Activated T-cell treated with anti-CD3 and anti-CD28 coated beads, Interleukin-2, amount 50 U/mL, for 24 hours (primary cell): Measurements from ENCODE around the gene KCNG2.
A peak's percentile ranks its signal among the peaks of the same experiment; 100 is the strongest.

ENCODE experiments used
- DNase-seq: peaks from one replicate; pipeline ENCODE4 v3.0.0-alpha.2; 2020
- H3K27ac Mint-ChIP-seq: 2 replicates; pipeline ENCODE4 v1.8.0; 2020; ENCODE audit warnings: mild to moderate bottlenecking, mixed read lengths
- H3K27me3 Mint-ChIP-seq: 2 replicates; pipeline ENCODE4 v1.8.0; 2020; ENCODE audit warnings: mixed read lengths
- H3K36me3 Mint-ChIP-seq: 2 replicates; pipeline ENCODE4 v1.8.0; 2020; ENCODE audit warnings: low read depth, mixed read lengths
- H3K4me1 Mint-ChIP-seq: 2 replicates; pipeline ENCODE4 v1.8.0; 2020; ENCODE audit warnings: low read depth, mixed read lengths
- H3K4me3 Mint-ChIP-seq: 2 replicates; pipeline ENCODE4 v1.8.0; 2020; ENCODE audit warnings: mild to moderate bottlenecking, moderate library complexity, mixed read lengths
- H3K9me3 Mint-ChIP-seq: 2 replicates; pipeline ENCODE4 v1.8.0; 2020; ENCODE audit warnings: mixed read lengths

Gene KCNG2

DNA sequence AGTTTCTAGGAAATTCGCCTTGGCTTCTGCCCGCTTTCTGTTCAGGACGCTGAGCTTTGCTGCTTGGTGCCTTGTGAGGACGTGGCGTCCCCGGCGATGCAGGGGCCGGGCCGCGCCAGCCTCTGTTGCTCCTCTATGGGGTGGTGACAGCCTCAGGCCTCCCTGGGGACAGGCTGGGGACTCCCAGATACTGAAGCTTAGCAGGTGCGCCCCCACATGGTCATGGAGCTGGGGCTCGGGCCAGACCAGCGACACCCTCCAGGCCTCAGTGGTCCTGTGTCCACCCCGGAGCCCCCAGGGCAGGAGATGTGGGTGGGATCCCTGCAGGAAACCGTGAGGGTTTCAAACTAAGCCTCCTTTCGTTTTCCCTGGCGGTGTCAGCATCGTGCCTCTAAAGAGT lies 29.2 kb downstream of the KCNG2 start:
- Mint-ChIP-seq H3K9me3 (no peaks in the 10 kb centered on the region), H3K4me3 (no peak overlapping the region), H3K4me1 (no peaks in the 10 kb centered on the region), H3K27ac (no peak overlapping the region), H3K36me3 (no peaks in the 10 kb centered on the region), H3K27me3 (no peaks in the 10 kb centered on the region)
- no peak for DNase-seq

DNA sequence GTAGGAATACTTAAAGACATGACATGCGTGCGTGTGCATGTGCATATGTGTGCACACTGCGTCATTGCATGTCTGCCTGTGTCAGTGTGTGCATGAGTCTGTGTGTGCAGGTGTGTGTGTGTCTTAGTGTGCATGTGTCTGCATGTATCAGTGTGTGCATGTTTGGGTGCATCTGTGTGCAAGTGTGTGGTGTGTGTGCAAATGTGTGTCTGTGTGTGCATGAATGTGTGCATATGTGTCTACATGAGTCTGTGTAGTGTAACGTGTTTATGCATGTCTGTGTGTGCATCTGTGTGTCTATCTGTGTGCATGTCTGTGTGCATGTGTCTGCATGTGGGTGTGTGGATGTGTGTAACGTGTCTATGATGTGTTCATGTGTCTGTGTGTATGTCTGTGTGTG lies 30.5 kb downstream of the KCNG2 start:
- H3K36me3 Mint-ChIP-seq: no peaks in the 10 kb centered on the region
- no peak overlapping the region for H3K4me3 Mint-ChIP-seq
- peaks cover under 1% of the 10 kb centered on the region for H3K27me3 Mint-ChIP-seq
- no peaks in the 10 kb centered on the region for H3K4me1 Mint-ChIP-seq
- no peak overlapping the region for H3K27ac Mint-ChIP-seq
- DNase-seq: no peak
- H3K9me3 Mint-ChIP-seq: no peaks in the 10 kb centered on the region

DNA sequence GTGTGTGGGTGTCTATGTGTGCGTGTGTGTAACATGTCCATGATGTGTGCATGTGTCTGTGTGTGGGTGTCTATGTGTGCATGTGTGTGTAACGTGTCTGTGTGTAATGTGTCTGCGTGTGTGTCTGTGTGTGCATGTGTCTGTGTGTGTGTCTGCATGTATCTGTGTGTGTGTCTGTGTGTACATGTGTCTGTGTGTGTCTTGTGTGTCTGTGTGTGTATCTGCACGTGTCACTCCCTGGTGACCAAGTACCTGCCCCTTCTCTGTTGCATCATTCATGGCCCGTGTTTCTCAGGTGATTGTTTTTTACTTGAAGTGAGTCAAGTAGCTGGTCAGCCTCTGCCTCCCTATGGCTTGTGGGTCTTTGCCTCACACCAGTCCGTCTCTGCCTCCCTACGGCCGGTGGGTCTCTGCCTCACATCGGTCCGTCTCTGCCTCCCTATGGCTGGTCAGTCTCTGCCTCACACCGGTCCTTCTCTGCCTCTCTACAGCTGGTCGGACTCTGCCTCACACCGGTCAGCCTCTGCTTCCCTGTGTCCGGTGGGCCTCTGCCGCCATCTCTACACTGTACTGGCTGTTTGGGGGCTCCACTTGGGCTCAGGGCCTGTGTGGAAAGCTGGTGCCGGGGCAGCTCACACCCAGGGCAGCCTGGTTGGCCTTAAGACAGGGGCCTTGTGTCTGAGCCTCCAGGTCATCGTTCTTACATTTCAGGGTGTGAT lies 31.6 kb downstream of the KCNG2 start:
- no peaks in the 10 kb centered on the region for H3K4me1 Mint-ChIP-seq
- no peaks in the 10 kb centered on the region for H3K9me3 Mint-ChIP-seq
- no peak overlapping the region for H3K4me3 Mint-ChIP-seq
- H3K27me3 Mint-ChIP-seq: peaks cover 11% of the 10 kb centered on the region
- H3K36me3 Mint-ChIP-seq: no peaks in the 10 kb centered on the region
- no peak for DNase-seq
- no peak overlapping the region for H3K27ac Mint-ChIP-seq

DNA sequence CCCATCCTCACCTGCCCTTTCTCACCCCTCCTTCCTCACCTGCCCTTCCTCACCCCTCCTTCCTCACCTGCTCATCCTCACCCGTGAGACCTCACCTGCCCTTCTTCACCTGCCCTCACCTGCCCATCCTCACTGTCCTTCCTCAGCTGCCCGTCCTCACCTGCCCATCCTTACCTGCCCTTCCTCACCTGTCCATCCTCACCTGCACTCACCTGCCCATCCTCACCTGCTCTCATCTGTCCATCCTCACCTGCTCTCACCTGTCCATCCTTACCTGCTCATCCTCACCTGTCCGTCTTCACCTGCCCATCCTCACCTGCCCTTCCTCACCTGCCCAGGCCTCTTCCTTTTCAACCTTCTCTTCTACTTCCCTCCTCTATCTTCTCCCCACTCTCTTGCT lies 34.4 kb downstream of the KCNG2 start:
- H3K9me3 Mint-ChIP-seq: no peaks in the 10 kb centered on the region
- no peak overlapping the region for H3K27ac Mint-ChIP-seq
- H3K4me1 Mint-ChIP-seq: no peaks in the 10 kb centered on the region
- H3K36me3 Mint-ChIP-seq: no peaks in the 10 kb centered on the region
- no peak overlapping the region for H3K4me3 Mint-ChIP-seq
- no peak for DNase-seq
- peaks cover 38% of the 10 kb centered on the region for H3K27me3 Mint-ChIP-seq

DNA sequence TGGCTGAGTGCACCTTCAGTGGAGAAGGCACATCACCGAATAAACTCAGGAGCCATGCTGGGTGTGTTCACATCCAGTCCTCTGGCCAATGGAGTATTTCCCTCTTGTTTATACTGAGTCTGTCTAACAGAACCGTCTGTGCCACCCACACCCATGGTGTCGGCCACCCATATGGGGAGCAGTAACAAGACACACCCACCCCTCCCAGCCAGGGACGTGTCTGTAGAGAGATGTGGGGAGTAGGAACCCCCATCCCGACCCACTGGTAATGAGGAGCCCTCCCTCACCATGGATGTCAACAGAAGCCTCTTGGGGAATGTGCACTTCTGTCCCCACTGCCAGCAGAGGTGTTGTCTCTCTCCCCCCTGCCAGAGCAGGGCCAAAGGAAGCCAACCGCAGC lies 37.1 kb downstream of the KCNG2 start:
- no peaks in the 10 kb centered on the region for H3K9me3 Mint-ChIP-seq
- H3K27me3 Mint-ChIP-seq: peaks cover 49% of the 10 kb centered on the region
- H3K4me3 Mint-ChIP-seq: no peak overlapping the region
- DNase-seq: no peak
- no peaks in the 10 kb centered on the region for H3K36me3 Mint-ChIP-seq
- no peaks in the 10 kb centered on the region for H3K4me1 Mint-ChIP-seq
- H3K27ac Mint-ChIP-seq: no peak overlapping the region

DNA sequence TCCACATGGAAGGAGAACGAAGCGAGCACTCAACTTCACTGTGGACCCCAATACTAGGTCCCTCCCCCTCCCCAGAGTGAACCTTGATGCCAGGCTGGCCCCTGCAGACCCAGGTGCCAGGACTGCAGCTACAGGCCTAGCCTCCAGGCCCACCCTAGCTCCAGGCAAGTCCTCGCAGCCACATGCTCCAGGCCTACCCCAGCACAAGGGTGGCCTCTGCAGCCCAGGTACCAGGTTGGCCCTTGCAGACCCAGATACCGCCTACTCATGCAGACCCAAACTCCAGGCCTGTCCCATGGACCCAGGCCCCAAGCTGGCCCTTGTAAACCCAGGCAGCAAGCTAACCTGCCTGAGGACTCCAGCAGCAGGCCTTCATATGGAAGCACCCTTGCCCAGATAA lies 44.2 kb downstream of the KCNG2 start:
- DNase-seq: no peak
- no peak overlapping the region for H3K4me3 Mint-ChIP-seq
- H3K9me3 Mint-ChIP-seq: peaks cover 7% of the 10 kb centered on the region
- H3K4me1 Mint-ChIP-seq: no peaks in the 10 kb centered on the region
- peaks cover 12% of the 10 kb centered on the region for H3K27me3 Mint-ChIP-seq
- H3K27ac Mint-ChIP-seq: no peak overlapping the region
- H3K36me3 Mint-ChIP-seq: no peaks in the 10 kb centered on the region

DNA sequence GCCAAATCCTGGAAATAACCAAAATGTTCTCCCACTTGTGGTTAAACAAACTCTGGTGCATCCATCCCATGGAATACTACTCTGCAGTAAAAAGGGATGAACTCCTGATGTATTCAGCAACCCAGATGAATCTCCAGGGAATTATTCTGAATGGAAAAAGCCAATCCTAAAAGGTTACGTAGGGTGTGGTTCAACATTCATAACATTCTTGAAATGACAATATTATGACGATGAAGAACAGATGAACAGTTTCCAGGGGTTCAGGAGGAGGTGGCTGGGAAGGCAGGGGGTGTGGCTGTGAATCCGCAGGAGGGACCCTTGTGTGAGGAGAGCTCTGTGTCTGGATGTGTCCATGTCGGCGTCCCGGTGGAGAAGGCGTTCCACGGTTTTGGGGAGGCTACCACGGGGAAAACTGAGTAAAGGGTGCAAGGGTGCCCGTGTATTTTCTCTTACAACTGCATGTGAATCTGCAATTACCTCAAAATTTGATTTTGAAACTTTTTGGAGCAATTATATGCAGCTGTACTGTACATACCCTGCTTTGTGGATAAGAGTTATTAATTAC lies 47.3 kb downstream of the KCNG2 start:
- Mint-ChIP-seq H3K9me3 (peaks cover 7% of the 10 kb centered on the region), H3K27ac (no peak overlapping the region), H3K36me3 (no peaks in the 10 kb centered on the region), H3K4me3 (no peak overlapping the region), H3K4me1 (no peaks in the 10 kb centered on the region), H3K27me3 (no peaks in the 10 kb centered on the region)
- DNase-seq: no peak

DNA sequence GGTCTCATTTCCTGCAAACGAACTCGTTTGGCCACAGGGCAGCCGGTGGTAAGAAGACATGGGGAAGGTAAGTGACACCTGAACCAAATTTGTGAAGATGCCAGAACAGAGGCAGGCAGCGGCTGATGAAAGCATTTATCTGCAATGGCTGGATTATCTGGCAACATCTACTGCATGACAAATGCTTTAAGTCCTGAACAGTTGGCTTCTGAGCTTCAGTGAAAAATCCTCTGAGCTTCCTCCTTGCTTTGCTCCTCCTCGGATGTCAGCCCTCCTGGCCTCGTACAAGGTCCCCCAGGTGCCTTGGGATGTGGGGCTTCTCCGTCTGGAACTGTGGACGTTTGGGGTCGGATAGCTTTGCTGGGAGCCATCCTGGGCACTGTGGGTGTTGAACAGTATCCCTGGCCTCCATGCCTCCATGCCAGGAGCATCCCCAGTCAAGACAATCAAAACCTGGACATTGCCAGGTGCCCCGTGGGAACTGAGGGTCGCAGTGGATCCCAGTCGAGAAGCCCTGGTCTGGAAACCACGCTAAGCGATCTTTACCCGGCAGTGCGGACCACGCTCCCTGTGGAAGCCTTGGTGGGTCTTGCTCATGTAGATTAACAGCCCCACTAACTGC lies 49.3 kb downstream of the KCNG2 start:
- Mint-ChIP-seq H3K4me3 (no peak overlapping the region), H3K27ac (no peak overlapping the region), H3K9me3 (peaks cover 7% of the 10 kb centered on the region), H3K4me1 (no peaks in the 10 kb centered on the region), H3K36me3 (no peaks in the 10 kb centered on the region), H3K27me3 (no peaks in the 10 kb centered on the region)
- DNase-seq: no peak

DNA sequence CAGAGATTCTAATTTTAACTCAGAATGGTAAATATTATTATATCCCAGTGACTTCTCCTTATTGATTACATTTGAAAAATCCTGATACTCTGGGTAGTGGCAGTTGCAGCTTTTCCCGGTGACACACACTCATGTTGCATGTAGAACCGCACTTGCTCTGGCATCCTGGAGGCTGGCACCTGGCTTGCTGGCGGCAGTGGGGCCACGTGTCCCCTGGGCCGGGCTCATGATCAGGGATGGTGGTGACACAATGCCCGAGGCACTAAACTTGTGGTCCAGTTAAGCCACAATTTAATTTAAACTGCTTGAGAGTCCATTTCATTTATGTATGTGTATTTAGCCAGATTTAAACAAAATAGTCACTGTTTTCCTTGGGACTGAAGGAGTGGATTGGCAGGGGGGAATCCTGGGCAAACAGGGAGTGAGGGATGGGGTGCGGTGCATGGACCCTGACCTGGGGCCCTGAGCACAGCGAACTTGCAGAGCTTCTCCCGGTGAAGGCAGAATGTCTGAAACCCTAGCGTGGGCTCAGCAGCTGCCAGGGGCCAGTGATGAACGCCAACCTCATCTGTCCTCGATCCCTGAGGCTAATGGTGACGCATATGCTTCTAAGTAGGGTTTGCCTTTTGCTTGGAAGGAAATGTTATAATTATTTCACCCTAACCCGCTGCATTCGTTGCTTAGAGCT lies 50.0 kb downstream of the KCNG2 start:
- Mint-ChIP-seq H3K4me3 (no peak overlapping the region), H3K4me1 (no peaks in the 10 kb centered on the region), H3K27ac (no peak overlapping the region), H3K9me3 (peaks cover 2% of the 10 kb centered on the region), H3K27me3 (no peaks in the 10 kb centered on the region), H3K36me3 (no peaks in the 10 kb centered on the region)
- no peak for DNase-seq

DNA sequence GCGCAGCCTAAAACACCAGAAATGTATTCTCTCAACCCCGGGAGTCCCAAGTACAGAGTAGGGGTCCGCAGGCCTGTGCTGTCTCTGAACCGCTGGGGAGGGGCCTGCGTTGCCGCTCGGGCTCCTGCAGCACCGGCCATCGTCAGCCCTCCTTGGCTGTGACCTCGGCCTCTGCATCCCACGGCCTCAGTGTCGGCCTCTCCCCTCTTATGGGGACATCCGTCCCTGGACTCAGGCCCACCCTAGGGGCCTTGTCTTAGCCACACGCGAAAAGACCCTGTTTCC lies 50.5 kb downstream of the KCNG2 start:
- DNase-seq: no peak
- Mint-ChIP-seq H3K9me3 (no peaks in the 10 kb centered on the region), H3K4me3 (no peak overlapping the region), H3K27ac (no peak overlapping the region), H3K27me3 (no peaks in the 10 kb centered on the region), H3K36me3 (no peaks in the 10 kb centered on the region), H3K4me1 (no peaks in the 10 kb centered on the region)

DNA sequence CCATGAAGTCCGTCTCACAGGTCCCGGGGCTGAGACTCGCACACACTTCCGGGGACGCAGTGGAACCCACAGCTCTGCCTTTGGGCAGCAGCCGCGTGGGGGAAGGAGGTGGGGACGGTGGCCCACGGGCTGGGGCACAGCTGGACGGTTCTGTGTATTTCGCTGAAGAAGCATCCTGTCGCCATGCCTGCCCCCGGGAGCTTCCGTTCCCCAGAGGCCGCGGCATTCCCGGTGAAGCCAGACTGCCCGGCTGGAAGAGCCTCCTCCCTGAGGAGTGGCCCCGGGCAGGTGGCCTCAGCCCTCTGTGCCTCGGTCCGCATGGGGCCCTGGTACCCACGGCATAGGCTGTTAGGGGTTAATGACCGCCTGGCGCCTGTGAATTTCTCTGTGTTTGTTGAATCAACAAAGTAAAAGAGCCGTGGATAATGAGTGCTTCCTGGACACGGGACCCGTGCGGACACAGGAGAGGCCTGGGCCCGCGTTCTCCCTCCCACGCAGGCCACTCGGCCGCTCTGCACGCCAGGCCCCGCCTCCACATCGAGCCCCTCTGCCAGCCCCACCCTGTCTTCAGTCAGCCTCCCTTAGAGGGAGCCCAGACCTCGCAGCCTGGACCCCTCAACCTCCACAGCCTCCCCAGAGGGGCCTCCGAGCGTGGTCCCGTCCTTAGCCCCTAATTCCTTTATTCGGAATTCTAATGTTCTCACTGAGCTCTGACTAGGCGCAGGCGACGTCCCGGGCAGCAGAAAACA lies 51.0 kb downstream of the KCNG2 start:
- Mint-ChIP-seq H3K36me3 (no peaks in the 10 kb centered on the region), H3K27me3 (no peaks in the 10 kb centered on the region)

DNA sequence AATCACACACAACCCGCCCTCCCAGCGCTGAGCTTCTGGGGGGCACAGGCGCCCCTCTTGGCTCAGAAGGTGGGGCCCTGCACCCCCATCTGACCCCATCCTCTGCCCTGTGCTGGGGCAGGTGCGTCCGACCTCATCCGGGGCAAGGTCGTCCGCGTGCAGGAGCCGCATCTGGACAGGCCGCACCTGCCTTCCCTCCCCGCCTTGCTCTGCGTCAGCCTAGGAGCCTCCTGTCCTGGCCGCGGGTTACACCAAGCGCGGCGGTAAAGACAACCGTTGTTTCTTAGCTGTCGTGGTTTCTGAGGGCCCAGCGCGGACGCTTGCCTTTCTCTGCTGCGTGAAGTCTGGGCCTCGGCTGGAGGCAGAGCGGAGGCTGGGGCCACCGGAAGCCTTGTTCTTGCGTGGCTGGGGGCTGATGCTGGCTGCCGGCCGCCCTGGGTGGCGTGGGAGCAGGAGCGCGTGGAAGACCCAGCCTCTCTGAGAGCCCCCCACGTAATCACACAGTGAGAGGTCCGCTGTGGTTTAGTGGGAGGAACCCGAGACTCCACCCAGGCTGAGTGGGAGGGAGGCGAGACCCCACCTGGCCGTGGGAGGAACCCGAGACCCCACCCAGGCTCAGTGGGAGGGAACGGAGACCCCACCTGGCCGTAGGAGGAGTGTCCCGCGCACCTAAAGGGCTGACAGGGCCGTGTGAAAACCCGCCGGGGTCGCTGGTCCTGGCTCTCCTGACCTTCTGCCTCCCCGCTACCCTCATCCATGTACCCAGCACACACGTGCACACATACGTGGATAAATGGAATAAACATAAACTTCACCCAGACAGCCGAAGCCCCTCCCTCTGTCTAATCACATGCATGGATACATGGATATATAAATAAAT lies 51.8 kb downstream of the KCNG2 start:
- Mint-ChIP-seq H3K27ac (no peak overlapping the region), H3K27me3 (no peaks in the 10 kb centered on the region), H3K36me3 (no peaks in the 10 kb centered on the region), H3K4me3 (no peak overlapping the region), H3K9me3 (no peaks in the 10 kb centered on the region), H3K4me1 (no peaks in the 10 kb centered on the region)
- DNase-seq: peak; percentile 8

More for the DNA sequence above, 51.0 kb downstream of the KCNG2 start:
- Mint-ChIP-seq H3K4me3 (no peak overlapping the region), H3K9me3 (no peaks in the 10 kb centered on the region), H3K4me1 (no peaks in the 10 kb centered on the region), H3K27ac (no peak overlapping the region)
- peak; percentile 14 for DNase-seq

DNA sequence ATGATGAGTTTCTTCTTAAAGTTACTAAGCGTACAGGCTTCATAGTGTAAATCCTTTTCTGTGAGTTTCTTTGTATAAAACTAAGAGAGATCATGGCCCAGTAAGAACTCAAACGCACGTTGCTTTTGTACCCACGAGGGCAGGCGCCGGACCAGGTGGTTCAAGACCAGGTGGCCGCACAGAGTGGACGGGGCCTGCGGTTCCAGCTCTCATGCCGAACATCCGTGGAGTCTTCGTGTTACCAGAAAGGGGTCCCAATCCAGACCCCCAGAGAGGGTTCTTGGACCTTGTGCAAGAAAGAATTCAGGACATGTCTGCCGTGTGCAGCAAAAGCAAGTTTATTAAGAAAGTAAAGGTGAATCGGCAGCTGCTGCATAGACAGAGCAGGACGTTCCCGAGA lies 53.0 kb downstream of the KCNG2 start:
- no peak overlapping the region for H3K4me3 Mint-ChIP-seq
- no peaks in the 10 kb centered on the region for H3K36me3 Mint-ChIP-seq

DNA sequence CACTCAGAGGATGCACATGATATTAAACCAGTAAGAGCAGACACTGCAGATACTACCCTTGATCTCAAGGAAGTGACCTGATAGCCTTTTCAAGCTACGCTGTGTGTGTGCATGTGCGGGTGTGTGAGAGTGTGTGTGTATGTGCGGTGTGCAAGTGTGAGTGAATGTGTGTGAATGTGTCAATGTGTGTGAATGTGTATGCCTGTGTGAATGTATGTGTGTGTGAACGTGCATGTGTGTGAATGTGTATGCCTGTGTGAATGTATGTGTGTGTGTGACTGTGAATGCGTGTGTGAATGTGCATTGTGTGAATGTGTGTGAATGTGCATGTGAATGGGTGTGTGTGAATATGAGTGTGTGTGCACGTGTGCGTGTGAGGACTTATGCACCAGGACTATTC lies 53.8 kb downstream of the KCNG2 start:
- H3K9me3 Mint-ChIP-seq: no peaks in the 10 kb centered on the region
- H3K27ac Mint-ChIP-seq: no peak overlapping the region
- peak; percentile 2 for DNase-seq
- H3K4me1 Mint-ChIP-seq: no peaks in the 10 kb centered on the region
- H3K36me3 Mint-ChIP-seq: no peaks in the 10 kb centered on the region
- peaks cover 6% of the 10 kb centered on the region for H3K27me3 Mint-ChIP-seq
- no peak overlapping the region for H3K4me3 Mint-ChIP-seq

More for the DNA sequence above, 53.0 kb downstream of the KCNG2 start:
- Mint-ChIP-seq H3K27ac (no peak overlapping the region), H3K27me3 (peaks cover 4% of the 10 kb centered on the region), H3K4me1 (no peaks in the 10 kb centered on the region), H3K9me3 (no peaks in the 10 kb centered on the region)
- DNase-seq: no peak
